Lung (tissue), 16 donors: ENCODE data around the gene MTAP. TPM values are rescaled to one million over a fixed set of nuclear protein-coding genes. Genes with fewer than 3 reads are reported as not detected.

Experiments
- ATAC-seq: fragments of 200-7000 bp; cut with Tn5 transposase; one replicate; pipeline ENCODE4 v1.9.1; 2020; ENCODE audit warnings: moderate number of reproducible peaks; ENCODE audit not compliant: insufficient read depth, low FRiP score
- DNase-seq, 3 donors: peaks; one replicate each; pipeline ENCODE4 v3.0.0-alpha.2; 2013 to 2017
- H3K27ac ChIP-seq, 2 donors: one replicate each; pipeline ENCODE4 v1.5.1; 2013; ENCODE audit warnings: mild to moderate bottlenecking in 2 of 2, moderate library complexity in 2 of 2, control low read depth in 1 of 2, inconsistent platforms in 1 of 2, low read depth in 1 of 2, low read length in 1 of 2
- H3K27me3 ChIP-seq, 3 donors: one replicate each; pipeline ENCODE4 v1.5.1; 2013; ENCODE audit warnings: low read length in 2 of 3; ENCODE audit not compliant: control insufficient read depth in 3 of 3, insufficient read depth in 3 of 3
- H3K36me3 ChIP-seq, 4 donors: one replicate each; pipeline ENCODE4 v1.5.1; 2013; ENCODE audit warnings: low read length in 4 of 4, mild to moderate bottlenecking in 1 of 4, moderate library complexity in 1 of 4; ENCODE audit not compliant: control insufficient read depth in 4 of 4, insufficient read depth in 4 of 4
- H3K4me1 ChIP-seq, 5 donors: one replicate each; pipeline ENCODE4 v1.5.1; 2013; ENCODE audit warnings: low read length in 5 of 5, mild to moderate bottlenecking in 2 of 5, moderate library complexity in 1 of 5; ENCODE audit not compliant: control insufficient read depth in 5 of 5, insufficient read depth in 5 of 5
- H3K4me3 ChIP-seq: one replicate; pipeline ENCODE4 v1.5.1; 2013; ENCODE audit warnings: mild to moderate bottlenecking, control low read depth, moderate library complexity
- H3K9ac ChIP-seq, 2 donors: one replicate each; pipeline ENCODE4 v1.5.1; 2013; ENCODE audit warnings: low read length in 2 of 2, control low read depth in 1 of 2; ENCODE audit not compliant: insufficient read depth in 1 of 2
- H3K9me3 ChIP-seq, 4 donors: one replicate each; pipeline ENCODE4 v1.5.1; 2013; ENCODE audit warnings: low read length in 3 of 4, mild to moderate bottlenecking in 1 of 4, moderate library complexity in 1 of 4; ENCODE audit not compliant: control insufficient read depth in 4 of 4, insufficient read depth in 3 of 4
- WGBS, 2 donors: extraction: QIAGEN DNeasy Blood & Tissue Kit; methylation state at CpG; one replicate each; pipeline ENCODE4 v1.1.7; 2013; 5-methylcytosine and 5-hydroxymethylcytosine counted together
- long read RNA-seq, 5 donors: transcript quantifications; one replicate each; lab custom pipeline, GENCODE V29; 2026
- polyA plus RNA-seq, 2 donors: library from polyadenylated mRNA; stranded (reverse); fragments of 200-250 nt; gene quantifications; one replicate each; pipeline ENCODE4 v1.2.1, GENCODE V29; 2013
- total RNA-seq, 2 donors: library from RNA; depleted of rRNA in 1 of 2; stranded (reverse); fragments of >200 nt in 1 of 2; gene quantifications; one replicate each; pipeline ENCODE4 v1.2.1, GENCODE V29; 2014 to 2021
- TF ChIP-seq, protein P1 (sequence below): IDR thresholded peaks from 2 replicates; pipeline ENCODE4 v1.5.1; 2012; ENCODE audit warnings: mild to moderate bottlenecking; ENCODE audit errors: control extremely low read depth, extremely low read depth
- donor health status: control.
- donor health status: control.
- donor health status: Bipolar disorder and iron deficiency.
- donor health status: healthy.
- donor health status: DM: yes; HTN: yes; CAD: no.

MTAP gene
- total RNA-seq: 10 to 100 TPM; 26.4 to 31.5 TPM
- 10 to 100 TPM in 1 of 2 donors, 1 to 10 TPM in 1; 10.0 to 11.1 TPM for polyA plus RNA-seq
- long read RNA-seq, donor 1, full-length matches to known transcripts: 8 of 8 reads
- long read RNA-seq, donor 1, partial matches to known transcripts: 0 of 8 reads
- long read RNA-seq, donor 1, other reads (novel, unspliced or antisense): 0 of 8 reads
- long read RNA-seq, donor 2, full-length matches to known transcripts: 2 of 2 reads
- long read RNA-seq, donor 2, partial matches to known transcripts: 0 of 2 reads
- long read RNA-seq, donor 2, other reads (novel, unspliced or antisense): 0 of 2 reads
- long read RNA-seq, donor 3, full-length matches to known transcripts: 5 of 5 reads
- long read RNA-seq, donor 3, partial matches to known transcripts: 0 of 5 reads
- long read RNA-seq, donor 3, other reads (novel, unspliced or antisense): 0 of 5 reads
- long read RNA-seq, donor 4, full-length matches to known transcripts: 5 of 12 reads
- long read RNA-seq, donor 4, partial matches to known transcripts: 7 of 12 reads
- long read RNA-seq, donor 4, other reads (novel, unspliced or antisense): 0 of 12 reads
- long read RNA-seq, donor 5, full-length matches to known transcripts: 14 of 14 reads
- long read RNA-seq, donor 5, partial matches to known transcripts: 0 of 14 reads
- long read RNA-seq, donor 5, other reads (novel, unspliced or antisense): 0 of 14 reads

DNA sequence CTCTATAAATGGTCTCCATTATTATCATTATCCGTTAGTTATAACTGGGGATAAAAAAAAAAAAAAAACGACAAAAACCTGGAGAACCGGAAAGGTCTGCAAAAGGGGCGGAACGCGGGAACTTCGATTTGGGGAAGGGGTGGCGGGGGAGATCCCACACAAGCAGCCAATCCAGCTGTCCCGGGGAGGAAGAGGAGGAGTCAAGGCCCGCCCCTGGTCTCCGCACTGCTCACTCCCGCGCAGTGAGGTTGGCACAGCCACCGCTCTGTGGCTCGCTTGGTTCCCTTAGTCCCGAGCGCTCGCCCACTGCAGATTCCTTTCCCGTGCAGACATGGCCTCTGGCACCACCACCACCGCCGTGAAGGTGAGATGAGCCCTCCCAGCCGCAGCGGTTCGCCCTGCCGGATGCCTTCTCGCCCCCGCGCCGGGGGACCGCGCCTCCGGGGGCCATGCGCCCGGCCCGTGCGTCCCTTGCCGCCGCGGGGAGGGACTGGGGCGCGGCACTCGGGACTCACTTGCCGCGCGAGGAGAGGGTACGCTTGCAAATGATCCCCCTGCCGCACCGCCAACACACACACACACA is at the start of gene MTAP:
TSS of gene MTAP (plus strand) at position 219 of the 583 bp plus-strand sequence. CDS start at position 332, 113 bp downstream.
- H3K9me3 ChIP-seq: no peaks in the 10 kb centered on the region
- TF ChIP-seq, protein P1, sequence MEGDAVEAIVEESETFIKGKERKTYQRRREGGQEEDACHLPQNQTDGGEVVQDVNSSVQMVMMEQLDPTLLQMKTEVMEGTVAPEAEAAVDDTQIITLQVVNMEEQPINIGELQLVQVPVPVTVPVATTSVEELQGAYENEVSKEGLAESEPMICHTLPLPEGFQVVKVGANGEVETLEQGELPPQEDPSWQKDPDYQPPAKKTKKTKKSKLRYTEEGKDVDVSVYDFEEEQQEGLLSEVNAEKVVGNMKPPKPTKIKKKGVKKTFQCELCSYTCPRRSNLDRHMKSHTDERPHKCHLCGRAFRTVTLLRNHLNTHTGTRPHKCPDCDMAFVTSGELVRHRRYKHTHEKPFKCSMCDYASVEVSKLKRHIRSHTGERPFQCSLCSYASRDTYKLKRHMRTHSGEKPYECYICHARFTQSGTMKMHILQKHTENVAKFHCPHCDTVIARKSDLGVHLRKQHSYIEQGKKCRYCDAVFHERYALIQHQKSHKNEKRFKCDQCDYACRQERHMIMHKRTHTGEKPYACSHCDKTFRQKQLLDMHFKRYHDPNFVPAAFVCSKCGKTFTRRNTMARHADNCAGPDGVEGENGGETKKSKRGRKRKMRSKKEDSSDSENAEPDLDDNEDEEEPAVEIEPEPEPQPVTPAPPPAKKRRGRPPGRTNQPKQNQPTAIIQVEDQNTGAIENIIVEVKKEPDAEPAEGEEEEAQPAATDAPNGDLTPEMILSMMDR: no peak
- peaks cover 0 to 10% (median 4%) of the 10 kb centered on the region in 3 donors for H3K27me3 ChIP-seq
- H3K4me1 ChIP-seq: peaks cover 4 to 16% (median 11%) of the 10 kb centered on the region in 5 donors
- H3K36me3 ChIP-seq: no peaks in the 10 kb centered on the region
- ATAC-seq (peak; percentile 97), DNase-seq (peak; percentile 96 to 99 (median 98))
- 0% methylated on average over 40 to 48 of the region's 48 CpGs for WGBS, 2 donors
- peak within 1 kb of the TSS; percentile 79 for H3K4me3 ChIP-seq
- H3K27ac ChIP-seq: peak within 1 kb of the TSS; percentile 65 to 91
- H3K9ac ChIP-seq: peak within 1 kb of the TSS; percentile 60 to 87

DNA sequence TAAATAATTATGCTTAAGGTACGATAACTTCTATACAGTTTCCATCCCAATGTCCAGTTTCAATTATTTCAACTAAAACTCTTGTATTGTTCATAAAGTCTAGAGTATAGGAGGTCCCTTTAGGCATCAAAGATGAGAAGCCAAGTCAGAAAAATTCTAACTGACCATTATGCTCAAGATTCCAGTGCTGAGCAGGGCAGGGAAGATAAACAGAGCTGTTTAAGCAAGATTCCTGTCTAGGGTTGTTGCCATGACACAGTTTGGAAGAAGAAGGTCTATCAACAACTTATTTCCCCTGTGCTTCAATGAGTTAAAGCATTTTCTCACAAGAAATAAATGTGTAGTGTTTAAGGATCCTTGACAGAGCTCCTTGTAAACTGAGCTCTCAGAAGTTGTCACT is 48.9 kb upstream of the MTAP start:
- H3K27me3 ChIP-seq: peaks cover 0 to 27% (median 0%) of the 10 kb centered on the region in 3 donors
- H3K36me3 ChIP-seq: no peaks in the 10 kb centered on the region
- H3K9ac ChIP-seq: no peak overlapping the region
- no peaks in the 10 kb centered on the region for H3K9me3 ChIP-seq
- H3K27ac ChIP-seq: no peak overlapping the region
- WGBS, 2 donors: 92 to 93% methylated on average over 1 of the region's 1 CpG
- DNase-seq (no peak), ATAC-seq (no peak)
- H3K4me3 ChIP-seq: no peak overlapping the region
- TF ChIP-seq, protein P1: no peak
- H3K4me1 ChIP-seq: no peaks in the 10 kb centered on the region

GRCh38 chr9:21754741-21755140 is 47.7 kb upstream of the MTAP start:
- H3K9ac ChIP-seq: no peak overlapping the region
- no peaks in the 10 kb centered on the region for H3K9me3 ChIP-seq
- WGBS, 2 donors: 78 to 82% methylated on average over 2 of the region's 2 CpGs
- peaks cover 0 to 31% (median 0%) of the 10 kb centered on the region in 3 donors for H3K27me3 ChIP-seq
- H3K4me1 ChIP-seq: no peaks in the 10 kb centered on the region
- no peaks in the 10 kb centered on the region for H3K36me3 ChIP-seq
- DNase-seq (no peak), ATAC-seq (no peak)
- TF ChIP-seq, protein P1: no peak
- H3K4me3 ChIP-seq: no peak overlapping the region
- H3K27ac ChIP-seq: no peak overlapping the region
